Liver (tissue), 3 donors: Measurements from ENCODE around the gene RBMS3.

Experiments used
- TAF1 ChIP-seq: conservative IDR thresholded peaks from 2 replicates; pipeline ENCODE4 v1.6.1; 2016; ENCODE audit warnings: antibody characterized with exemption, mild to moderate bottlenecking
- TF ChIP-seq, protein P1 (sequence below): fragments of 150-350 bp; IDR thresholded peaks from 2 replicates; pipeline ENCODE4 v1.5.1; 2017; ENCODE audit warnings: improper control_type of control experiment, low read depth, low read length; ENCODE audit not compliant: missing input control
- donor health status: healthy.
- donor health status: healthy.

- TF ChIP-seq TAF1: no peak
- TF ChIP-seq, protein P1, sequence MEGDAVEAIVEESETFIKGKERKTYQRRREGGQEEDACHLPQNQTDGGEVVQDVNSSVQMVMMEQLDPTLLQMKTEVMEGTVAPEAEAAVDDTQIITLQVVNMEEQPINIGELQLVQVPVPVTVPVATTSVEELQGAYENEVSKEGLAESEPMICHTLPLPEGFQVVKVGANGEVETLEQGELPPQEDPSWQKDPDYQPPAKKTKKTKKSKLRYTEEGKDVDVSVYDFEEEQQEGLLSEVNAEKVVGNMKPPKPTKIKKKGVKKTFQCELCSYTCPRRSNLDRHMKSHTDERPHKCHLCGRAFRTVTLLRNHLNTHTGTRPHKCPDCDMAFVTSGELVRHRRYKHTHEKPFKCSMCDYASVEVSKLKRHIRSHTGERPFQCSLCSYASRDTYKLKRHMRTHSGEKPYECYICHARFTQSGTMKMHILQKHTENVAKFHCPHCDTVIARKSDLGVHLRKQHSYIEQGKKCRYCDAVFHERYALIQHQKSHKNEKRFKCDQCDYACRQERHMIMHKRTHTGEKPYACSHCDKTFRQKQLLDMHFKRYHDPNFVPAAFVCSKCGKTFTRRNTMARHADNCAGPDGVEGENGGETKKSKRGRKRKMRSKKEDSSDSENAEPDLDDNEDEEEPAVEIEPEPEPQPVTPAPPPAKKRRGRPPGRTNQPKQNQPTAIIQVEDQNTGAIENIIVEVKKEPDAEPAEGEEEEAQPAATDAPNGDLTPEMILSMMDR: no peak
Observed at GRCh38 chr3:29430558-29430971, 149.7 kb downstream of the RBMS3 start.
